ENCODE results near the gene DEFB119.
"Not testable (repeated sequence)": the region's sequence is repeated elsewhere in the genome, so short reads cannot be mapped to it uniquely, and the experiment has no call there.

Gene DEFB119

GRCh38 chr20:31368301-31368700 lies 22.1 kb downstream of the DEFB119 start, which contains the start of gene DEFB118:
Gene DEFB118 (plus strand): TSS chr20:31368601. CDS start chr20:31368651, 50 bp downstream.
- H3K4me3 Mint-ChIP-seq = no peak within 1 kb of the TSS
- peaks cover 0 to 11% of the 10 kb centered on the region in 2 donors for H3K27me3 Mint-ChIP-seq
- no peaks in the 10 kb centered on the region for H3K36me3 Mint-ChIP-seq (ENCODE audit: insufficient read depth)
- H3K4me1 Mint-ChIP-seq (ENCODE audit: low read depth in 2 of 2) = no peaks in the 10 kb centered on the region
- DNase-seq = no peak
- H3K27ac Mint-ChIP-seq = no peak within 1 kb of the TSS
- peaks cover 0 to 7% of the 10 kb centered on the region in 2 donors for H3K9me3 Mint-ChIP-seq
- no peak for ATAC-seq (replicated peaks)

- H3K36me3 Mint-ChIP-seq (ENCODE audit: insufficient read depth); H3K4me1 Mint-ChIP-seq (ENCODE audit: low read depth in 2 of 2); H3K9me3 Mint-ChIP-seq; H3K4me3 Mint-ChIP-seq; DNase-seq; ATAC-seq (replicated peaks); H3K27ac Mint-ChIP-seq: not testable (repeated sequence)
- H3K27me3 Mint-ChIP-seq = peaks cover 0 to 11% of the 10 kb centered on the region in 2 donors
Observed at GRCh38 chr20:31364272-31364671, 26.1 kb downstream of the DEFB119 start.

- no peaks in the 10 kb centered on the region for H3K36me3 Mint-ChIP-seq (ENCODE audit: insufficient read depth)
- no peak for DNase-seq
- H3K4me1 Mint-ChIP-seq (ENCODE audit: low read depth in 2 of 2) = no peaks in the 10 kb centered on the region
- H3K27ac Mint-ChIP-seq = no peak overlapping the region
- ATAC-seq (replicated peaks) = no peak
- peaks cover 0 to under 1% of the 10 kb centered on the region in 2 donors for H3K9me3 Mint-ChIP-seq
- H3K27me3 Mint-ChIP-seq = peaks cover 0 to 4% of the 10 kb centered on the region in 2 donors
- H3K4me3 Mint-ChIP-seq = no peak overlapping the region
Observed at GRCh38 chr20:31363295-31363694, 27.1 kb downstream of the DEFB119 start.

DNA sequence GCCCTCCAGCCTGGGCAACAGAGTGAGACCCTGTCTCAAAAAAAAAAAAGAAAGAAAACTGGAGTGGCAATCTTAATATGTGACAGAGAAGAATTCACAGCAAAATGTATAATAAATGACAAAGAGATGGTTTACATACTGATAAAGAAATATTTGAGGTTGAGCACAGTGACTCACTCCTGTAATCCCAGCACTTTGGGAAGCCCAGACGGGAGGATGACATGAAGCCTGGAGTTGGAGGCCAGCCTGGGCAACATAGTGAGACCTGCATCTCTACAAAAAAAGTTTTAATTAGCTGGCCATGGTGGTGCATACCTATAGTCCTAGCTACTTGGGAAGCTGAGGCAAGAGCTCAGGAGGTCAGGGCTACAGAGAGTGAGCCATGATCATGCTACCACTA lies 34.4 kb downstream of the DEFB119 start:
- Mint-ChIP-seq H3K27me3 (peaks cover 0 to 4% of the 10 kb centered on the region in 2 donors), H3K4me3 (no peak overlapping the region), H3K27ac (no peak overlapping the region), H3K4me1 (ENCODE audit: low read depth in 2 of 2) (no peaks in the 10 kb centered on the region), H3K9me3 (peaks cover 0 to under 1% of the 10 kb centered on the region in 2 donors), H3K36me3 (ENCODE audit: insufficient read depth) (no peaks in the 10 kb centered on the region)
- DNase-seq = no peak
- ATAC-seq (replicated peaks) = no peak

- no peak for ATAC-seq (replicated peaks)
- H3K36me3 Mint-ChIP-seq (ENCODE audit: insufficient read depth) = no peaks in the 10 kb centered on the region
- no peaks in the 10 kb centered on the region for H3K4me1 Mint-ChIP-seq (ENCODE audit: low read depth in 2 of 2)
- H3K4me3 Mint-ChIP-seq = no peak overlapping the region
- no peak overlapping the region for H3K27ac Mint-ChIP-seq
- no peaks in the 10 kb centered on the region for H3K9me3 Mint-ChIP-seq
- no peaks in the 10 kb centered on the region for H3K27me3 Mint-ChIP-seq
- DNase-seq = no peak
Observed at GRCh38 chr20:31341470-31341869, 48.9 kb downstream of the DEFB119 start.

DNA sequence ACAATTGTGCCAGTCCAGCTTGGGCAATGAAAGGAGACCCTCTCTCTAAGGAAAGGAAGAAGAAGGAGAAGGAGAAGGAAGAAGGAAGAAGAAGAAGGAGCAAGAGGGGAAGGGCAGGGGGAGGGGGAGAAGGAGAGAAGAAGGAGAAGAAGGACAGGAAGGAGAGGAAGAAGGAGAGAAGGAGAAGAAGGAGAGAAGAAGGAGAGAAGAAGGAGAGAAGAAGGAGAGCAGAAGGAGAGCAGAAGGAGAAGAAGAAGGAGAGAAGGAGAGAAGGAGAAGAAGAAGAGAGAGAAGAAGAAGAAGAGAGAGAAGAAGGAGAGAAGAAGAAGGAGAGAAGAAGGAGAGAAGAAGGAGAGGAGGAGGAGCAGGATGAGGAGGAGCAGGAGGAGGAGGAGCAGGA lies 59.5 kb downstream of the DEFB119 start:
- Mint-ChIP-seq H3K27ac (no peak overlapping the region), H3K4me3 (no peak overlapping the region), H3K27me3 (no peaks in the 10 kb centered on the region), H3K4me1 (ENCODE audit: low read depth in 2 of 2) (no peaks in the 10 kb centered on the region), H3K9me3 (peaks cover 11 to 14% of the 10 kb centered on the region in 2 donors), H3K36me3 (ENCODE audit: insufficient read depth) (no peaks in the 10 kb centered on the region)
- DNase-seq (no peak), ATAC-seq (replicated peaks) (no peak)

Data from effector memory CD8-positive, alpha-beta T cell (primary cell).